ENCODE data around the gene DSC3. TPM values are rescaled to one million over a fixed set of nuclear protein-coding genes. Genes with fewer than 3 reads are reported as not detected.

Gene DSC3
- total and polyA plus RNA-seq, 2 experiments from 2014 or later = 0.81 to 1.2 TPM

GRCh38 chr18:31049189-31049588 lies 6.6 kb upstream of the DSC3 start:
- DNase-seq (ENCODE audit: low read depth in 1 of 2, low spot score in 1 of 2) = peak in 1 of 2 donors; percentile 73
- TF ChIP-seq CTCF (IDR thresholded peaks at IDR 0.05; ENCODE audit: low read depth, low read length) = no peak
- Histone ChIP-seq H3K27ac (peak overlapping the region; percentile 53), H3K36me3 (no peaks in the 10 kb centered on the region), H3K4me1 (ENCODE audit: low read depth) (peaks cover 14% of the 10 kb centered on the region), H3K9me3 (ENCODE audit: low read depth) (no peaks in the 10 kb centered on the region), H3K4me3 (no peak overlapping the region), H3K27me3 (peaks cover 8% of the 10 kb centered on the region)

DNA sequence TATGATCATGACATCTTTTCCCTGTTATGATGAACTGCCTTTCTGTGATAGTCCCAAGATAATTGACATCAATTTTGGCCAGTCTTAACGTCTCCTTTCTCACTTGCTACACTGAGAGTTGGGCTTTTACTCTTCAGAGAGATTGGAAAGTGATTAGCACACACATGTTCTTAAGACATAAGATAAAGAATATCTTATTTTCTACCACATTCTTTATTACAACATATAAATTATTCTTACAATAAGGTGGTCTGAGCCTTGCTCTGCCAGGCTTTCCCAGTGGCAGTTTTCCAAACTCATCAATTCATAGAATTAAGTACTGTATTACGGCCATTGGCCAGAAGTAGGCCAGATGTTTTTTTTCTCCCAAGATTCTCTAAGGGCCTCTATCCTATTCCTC lies 5.7 kb upstream of the DSC3 start:
- no peak overlapping the region for H3K27ac ChIP-seq
- peaks cover 18% of the 10 kb centered on the region for H3K27me3 ChIP-seq
- peaks cover 14% of the 10 kb centered on the region for H3K4me1 ChIP-seq (ENCODE audit: low read depth)
- no peaks in the 10 kb centered on the region for H3K36me3 ChIP-seq
- H3K9me3 ChIP-seq (ENCODE audit: low read depth) = no peaks in the 10 kb centered on the region
- DNase-seq (ENCODE audit: low read depth in 1 of 2, low spot score in 1 of 2) = no peak
- no peak overlapping the region for H3K4me3 ChIP-seq
- no peak for TF ChIP-seq CTCF (IDR thresholded peaks at IDR 0.05; ENCODE audit: low read depth, low read length)

DNA sequence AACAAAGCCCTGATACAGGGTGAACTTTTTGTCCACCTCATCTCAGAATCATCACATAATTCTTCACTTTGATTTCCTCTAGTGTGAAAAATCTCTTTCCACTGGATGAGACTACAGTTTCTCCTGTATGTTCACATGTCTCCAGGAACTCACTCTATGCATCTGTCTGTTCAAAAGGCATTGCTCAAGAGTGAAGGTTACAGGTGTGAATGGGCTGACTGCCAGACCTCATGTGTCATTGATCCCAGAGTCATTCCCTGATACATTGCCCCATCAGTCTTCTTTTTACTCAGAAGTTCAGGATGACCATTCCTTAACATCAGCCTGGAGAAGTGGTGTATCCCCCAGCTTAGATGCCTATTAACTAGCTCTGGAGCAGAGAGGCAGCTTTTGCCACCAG lies 4.4 kb upstream of the DSC3 start:
- Histone ChIP-seq H3K9me3 (ENCODE audit: low read depth) (no peaks in the 10 kb centered on the region), H3K4me1 (ENCODE audit: low read depth) (peaks cover 14% of the 10 kb centered on the region), H3K4me3 (no peak overlapping the region), H3K36me3 (no peaks in the 10 kb centered on the region), H3K27ac (no peak overlapping the region), H3K27me3 (peaks cover 31% of the 10 kb centered on the region)
- DNase-seq (ENCODE audit: low read depth in 1 of 2, low spot score in 1 of 2) = no peak
- no peak for TF ChIP-seq CTCF (IDR thresholded peaks at IDR 0.05; ENCODE audit: low read depth, low read length)

DNA sequence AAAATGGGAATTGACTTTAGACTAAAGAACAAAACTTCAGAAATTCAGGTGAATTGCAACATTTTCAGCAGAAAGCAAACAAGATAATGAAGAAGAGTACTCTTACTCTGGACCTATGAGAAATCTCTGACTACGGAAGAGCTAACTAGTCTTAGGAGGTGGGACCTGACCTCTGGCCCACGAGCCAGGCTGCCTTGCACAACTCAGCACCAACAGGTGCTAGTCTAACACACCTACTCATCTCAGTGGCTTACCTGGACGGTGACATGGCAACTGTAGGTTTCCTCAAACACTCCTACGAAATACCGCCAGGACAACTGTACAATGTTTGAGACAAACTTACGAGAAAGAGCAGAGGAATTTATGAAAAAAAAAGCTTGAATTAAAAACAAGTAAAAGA lies 3.1 kb upstream of the DSC3 start:
- peaks cover 44% of the 10 kb centered on the region for H3K27me3 ChIP-seq
- TF ChIP-seq CTCF (IDR thresholded peaks at IDR 0.05; ENCODE audit: low read depth, low read length) = no peak

GRCh38 chr18:31044926-31045325 lies 2.4 kb upstream of the DSC3 start:
- no peak overlapping the region for H3K4me3 ChIP-seq
- peak in 1 of 2 donors; percentile 30 for DNase-seq (ENCODE audit: low read depth in 1 of 2, low spot score in 1 of 2)
- peaks cover 51% of the 10 kb centered on the region for H3K27me3 ChIP-seq
- no peak for TF ChIP-seq CTCF (IDR thresholded peaks at IDR 0.05; ENCODE audit: low read depth, low read length)
- no peaks in the 10 kb centered on the region for H3K9me3 ChIP-seq (ENCODE audit: low read depth)
- H3K27ac ChIP-seq = no peak overlapping the region
- H3K36me3 ChIP-seq = no peaks in the 10 kb centered on the region
- H3K4me1 ChIP-seq (ENCODE audit: low read depth) = peaks cover 13% of the 10 kb centered on the region

More for the DNA sequence above, 3.1 kb upstream of the DSC3 start:
- Histone ChIP-seq H3K36me3 (no peaks in the 10 kb centered on the region), H3K4me3 (no peak overlapping the region), H3K27ac (no peak overlapping the region), H3K9me3 (ENCODE audit: low read depth) (no peaks in the 10 kb centered on the region), H3K4me1 (ENCODE audit: low read depth) (peaks cover 14% of the 10 kb centered on the region)
- DNase-seq (ENCODE audit: low read depth in 1 of 2, low spot score in 1 of 2) = no peak

DNA sequence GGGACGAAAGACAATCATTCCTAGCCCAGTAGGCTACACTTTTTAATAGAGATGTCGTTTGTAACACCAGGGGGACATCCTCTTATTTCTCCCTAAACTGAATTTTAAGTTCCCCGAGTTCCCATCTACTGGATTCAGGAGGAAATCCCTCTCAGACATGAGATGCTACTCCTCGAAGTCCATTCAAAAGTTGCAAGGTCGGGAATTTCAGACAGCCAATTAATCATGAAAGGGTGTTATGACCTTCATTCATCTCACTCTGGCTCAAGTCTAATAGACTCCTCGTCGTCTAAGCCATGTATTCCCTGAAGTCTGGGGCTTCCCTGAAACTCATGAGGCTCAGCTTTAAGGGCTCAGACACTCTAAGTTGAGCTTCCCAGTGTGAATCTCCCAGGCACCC lies 1.2 kb upstream of the DSC3 start:
- Histone ChIP-seq H3K27ac (no peak overlapping the region), H3K4me3 (no peak overlapping the region), H3K27me3 (peaks cover 63% of the 10 kb centered on the region), H3K4me1 (ENCODE audit: low read depth) (peaks cover 4% of the 10 kb centered on the region), H3K9me3 (ENCODE audit: low read depth) (no peaks in the 10 kb centered on the region), H3K36me3 (no peaks in the 10 kb centered on the region)
- no peak for TF ChIP-seq CTCF (IDR thresholded peaks at IDR 0.05; ENCODE audit: low read depth, low read length)
- no peak for DNase-seq (ENCODE audit: low read depth in 1 of 2, low spot score in 1 of 2)

Measured in cardiac muscle cell (in vitro differentiated cells and primary cell).